HG03039 (cell line): Measurements from ENCODE around the gene FAM241A.
"Not testable (repeated sequence)": the region's sequence is repeated elsewhere in the genome, so short reads cannot be mapped to it uniquely, and the experiment has no call there.

Experiments used
- ATAC-seq: cut with Tn5 transposase; IDR thresholded peaks from one replicate; pipeline ENCODE4 v1.9.1; 2021; ENCODE audit warnings: mild to moderate bottlenecking, moderate library complexity; ENCODE audit not compliant: unreplicated experiment

FAM241A gene

GRCh38 chr4:112172180-112172579, 26.9 kb downstream of the FAM241A start:
- peak; percentile 81 for ATAC-seq

- no peak for ATAC-seq
Measured at GRCh38 chr4:112173593-112174558, 28.6 kb downstream of the FAM241A start.

- ATAC-seq = no peak
Measured at GRCh38 chr4:112175840-112176239, 30.6 kb downstream of the FAM241A start.

- no peak for ATAC-seq
Measured at GRCh38 chr4:112176596-112176995, 31.3 kb downstream of the FAM241A start.

GRCh38 chr4:112178741-112179140, 33.5 kb downstream of the FAM241A start:
- ATAC-seq = not testable (repeated sequence)

GRCh38 chr4:112181358-112182000, 36.2 kb downstream of the FAM241A start:
- ATAC-seq = no peak

GRCh38 chr4:112182604-112183003, 37.4 kb downstream of the FAM241A start:
- no peak for ATAC-seq

GRCh38 chr4:112183252-112183651, 38.0 kb downstream of the FAM241A start:
- no peak for ATAC-seq

- no peak for ATAC-seq
Measured at GRCh38 chr4:112184438-112184837, 39.2 kb downstream of the FAM241A start.

GRCh38 chr4:112185334-112185733, 40.1 kb downstream of the FAM241A start:
- peak; percentile 66 for ATAC-seq

- no peak for ATAC-seq
Measured at GRCh38 chr4:112185740-112186670, 40.8 kb downstream of the FAM241A start.

GRCh38 chr4:112189754-112190153, 44.5 kb downstream of the FAM241A start:
- ATAC-seq = no peak

GRCh38 chr4:112190684-112191083, 45.4 kb downstream of the FAM241A start:
- ATAC-seq = no peak

- no peak for ATAC-seq
Measured at GRCh38 chr4:112196461-112196860, 51.2 kb downstream of the FAM241A start.

- ATAC-seq = peak; percentile 5
Measured at GRCh38 chr4:112199041-112199440, 53.8 kb downstream of the FAM241A start.

- ATAC-seq = peak; percentile 46
Measured at GRCh38 chr4:112201915-112202505, 56.8 kb downstream of the FAM241A start.

- ATAC-seq = no peak
Measured at GRCh38 chr4:112203593-112203992, 58.3 kb downstream of the FAM241A start.

- ATAC-seq = no peak
Measured at GRCh38 chr4:112206431-112206830, 61.2 kb downstream of the FAM241A start.

GRCh38 chr4:112208137-112209095, 63.2 kb downstream of the FAM241A start:
- not testable (repeated sequence) for ATAC-seq
